ENCODE results near the gene ST6GALNAC4.
A peak's percentile ranks its signal among the peaks of the same experiment; 100 is the strongest.

ST6GALNAC4 gene

DNA sequence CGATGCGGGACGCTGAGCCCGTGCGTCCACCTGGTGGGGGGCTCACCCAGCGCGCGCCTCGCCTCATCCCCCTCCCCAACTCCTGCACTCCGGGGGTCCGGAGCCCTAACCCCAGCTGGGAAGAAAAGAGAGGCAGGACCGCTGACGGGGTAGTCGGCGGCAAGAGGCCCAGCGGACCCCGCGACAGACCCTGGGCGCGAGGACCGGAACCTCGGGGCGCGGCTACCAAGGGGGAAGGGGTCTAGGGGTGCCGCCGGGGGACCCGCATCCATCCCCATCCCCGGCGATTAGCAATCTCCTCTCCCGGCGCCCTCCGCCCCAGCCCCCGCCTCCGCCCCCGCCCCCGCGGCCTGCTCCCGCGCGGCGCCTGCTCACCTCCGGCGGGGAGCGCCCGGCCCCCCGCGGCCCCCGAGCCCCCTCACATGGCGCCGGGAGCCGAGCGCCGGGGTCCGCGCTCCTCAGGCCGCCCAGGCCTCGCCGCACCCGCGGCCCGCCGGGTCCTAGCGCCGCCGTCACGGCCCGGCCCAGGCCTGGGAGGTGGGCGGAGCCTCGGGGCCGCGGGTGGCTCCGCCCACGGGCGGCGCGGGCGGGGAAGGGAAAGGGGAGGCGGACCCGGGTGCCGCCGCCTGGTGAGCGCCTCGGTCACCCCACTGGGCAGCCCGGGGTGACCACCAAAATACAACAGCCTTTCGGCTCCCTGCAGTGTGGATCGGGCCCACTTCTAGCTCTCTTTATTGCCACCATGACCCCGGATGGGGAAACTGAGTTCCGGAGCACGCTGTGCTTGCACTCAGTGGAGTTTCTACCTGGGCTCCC lies 17.5 kb downstream of the ST6GALNAC4 start, which contains the start of gene ST6GALNAC6:
Gene ST6GALNAC6, minus strand, starts transcription at position 476 of the 816 bp plus-strand sequence. CDS start 1,622 bp downstream, outside the sequence.
- peak within 1 kb of the TSS; percentile 69 for H3K27ac ChIP-seq
- TF ChIP-seq, protein P1, sequence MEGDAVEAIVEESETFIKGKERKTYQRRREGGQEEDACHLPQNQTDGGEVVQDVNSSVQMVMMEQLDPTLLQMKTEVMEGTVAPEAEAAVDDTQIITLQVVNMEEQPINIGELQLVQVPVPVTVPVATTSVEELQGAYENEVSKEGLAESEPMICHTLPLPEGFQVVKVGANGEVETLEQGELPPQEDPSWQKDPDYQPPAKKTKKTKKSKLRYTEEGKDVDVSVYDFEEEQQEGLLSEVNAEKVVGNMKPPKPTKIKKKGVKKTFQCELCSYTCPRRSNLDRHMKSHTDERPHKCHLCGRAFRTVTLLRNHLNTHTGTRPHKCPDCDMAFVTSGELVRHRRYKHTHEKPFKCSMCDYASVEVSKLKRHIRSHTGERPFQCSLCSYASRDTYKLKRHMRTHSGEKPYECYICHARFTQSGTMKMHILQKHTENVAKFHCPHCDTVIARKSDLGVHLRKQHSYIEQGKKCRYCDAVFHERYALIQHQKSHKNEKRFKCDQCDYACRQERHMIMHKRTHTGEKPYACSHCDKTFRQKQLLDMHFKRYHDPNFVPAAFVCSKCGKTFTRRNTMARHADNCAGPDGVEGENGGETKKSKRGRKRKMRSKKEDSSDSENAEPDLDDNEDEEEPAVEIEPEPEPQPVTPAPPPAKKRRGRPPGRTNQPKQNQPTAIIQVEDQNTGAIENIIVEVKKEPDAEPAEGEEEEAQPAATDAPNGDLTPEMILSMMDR (conservative IDR thresholded peaks at IDR 0.05) = no peak
- TF ChIP-seq ZFX (IDR thresholded peaks at IDR 0.05) = no peak; the same call in 1 of the 2 replicates

DNA sequence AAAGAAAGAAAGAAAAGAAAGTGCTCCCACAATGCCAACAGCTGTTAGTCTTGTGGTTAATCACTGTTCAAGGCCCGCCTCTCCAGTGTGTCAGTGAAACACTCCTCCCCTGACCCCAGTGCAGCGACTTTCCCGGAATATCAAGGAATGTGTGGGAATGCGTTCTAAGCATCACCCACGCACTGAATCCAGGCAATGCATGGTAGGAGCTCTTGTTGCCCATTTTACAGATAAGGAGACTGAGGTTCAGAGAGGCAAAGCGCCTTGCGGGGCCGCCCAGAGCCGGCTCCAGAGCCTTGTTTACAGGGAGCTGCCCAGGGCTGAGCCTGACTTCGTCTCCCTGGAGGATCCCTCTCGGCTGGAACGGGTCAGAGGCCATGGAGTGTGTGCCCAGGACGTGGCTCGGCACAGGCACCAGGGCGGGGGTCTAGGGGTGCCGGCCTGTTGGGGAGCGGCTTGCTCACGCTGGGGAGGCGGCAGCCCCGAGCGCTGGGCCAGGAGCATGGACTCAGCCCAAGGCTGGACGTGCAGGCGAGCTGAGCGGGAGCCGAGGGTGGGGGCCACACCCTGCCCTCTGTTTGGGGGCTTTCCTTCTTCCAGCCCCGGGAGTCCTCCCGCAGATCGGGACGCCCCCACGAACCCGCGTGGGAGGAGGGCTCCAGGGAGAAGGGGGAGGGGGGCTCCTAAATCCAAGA lies 18.3 kb downstream of the ST6GALNAC4 start:
- no peak for TF ChIP-seq ZFX (IDR thresholded peaks at IDR 0.05)
- TF ChIP-seq, protein P1 (conservative IDR thresholded peaks at IDR 0.05) = no peak

DNA sequence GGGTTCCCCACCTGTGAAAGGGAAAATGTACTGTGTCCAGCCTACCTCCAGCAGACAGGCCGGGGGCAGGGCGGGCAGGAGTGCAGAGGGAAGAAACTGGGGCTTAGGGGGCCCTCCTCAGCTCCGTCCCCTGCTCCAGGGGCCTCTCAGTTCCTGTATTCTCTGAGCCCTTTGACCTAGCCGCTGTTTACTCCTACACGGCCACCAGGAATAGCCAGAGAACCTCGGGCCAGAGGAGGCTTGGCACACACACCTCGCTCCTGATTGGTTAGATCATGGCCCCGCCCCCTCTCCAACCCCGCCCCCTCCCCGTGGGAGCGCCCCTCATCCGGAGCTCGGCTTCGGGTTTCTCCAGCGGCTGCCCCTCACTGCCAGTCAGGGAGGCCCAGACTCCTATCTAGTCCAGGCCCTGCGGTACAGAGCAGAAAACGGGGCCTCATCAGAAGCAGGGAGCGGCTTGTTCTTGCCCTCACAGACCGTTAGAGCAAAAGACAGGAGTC lies 19.6 kb downstream of the ST6GALNAC4 start:
- H3K27ac ChIP-seq = 0 out of 2 replicates have a peak overlapping the region, but pooled peaks have one; percentile 5
- no peak for TF ChIP-seq ZFX (IDR thresholded peaks at IDR 0.05)
- TF ChIP-seq, protein P1 (conservative IDR thresholded peaks at IDR 0.05) = no peak

More for the DNA sequence above, 18.3 kb downstream of the ST6GALNAC4 start:
- peak overlapping the region; percentile 69 for H3K27ac ChIP-seq

DNA sequence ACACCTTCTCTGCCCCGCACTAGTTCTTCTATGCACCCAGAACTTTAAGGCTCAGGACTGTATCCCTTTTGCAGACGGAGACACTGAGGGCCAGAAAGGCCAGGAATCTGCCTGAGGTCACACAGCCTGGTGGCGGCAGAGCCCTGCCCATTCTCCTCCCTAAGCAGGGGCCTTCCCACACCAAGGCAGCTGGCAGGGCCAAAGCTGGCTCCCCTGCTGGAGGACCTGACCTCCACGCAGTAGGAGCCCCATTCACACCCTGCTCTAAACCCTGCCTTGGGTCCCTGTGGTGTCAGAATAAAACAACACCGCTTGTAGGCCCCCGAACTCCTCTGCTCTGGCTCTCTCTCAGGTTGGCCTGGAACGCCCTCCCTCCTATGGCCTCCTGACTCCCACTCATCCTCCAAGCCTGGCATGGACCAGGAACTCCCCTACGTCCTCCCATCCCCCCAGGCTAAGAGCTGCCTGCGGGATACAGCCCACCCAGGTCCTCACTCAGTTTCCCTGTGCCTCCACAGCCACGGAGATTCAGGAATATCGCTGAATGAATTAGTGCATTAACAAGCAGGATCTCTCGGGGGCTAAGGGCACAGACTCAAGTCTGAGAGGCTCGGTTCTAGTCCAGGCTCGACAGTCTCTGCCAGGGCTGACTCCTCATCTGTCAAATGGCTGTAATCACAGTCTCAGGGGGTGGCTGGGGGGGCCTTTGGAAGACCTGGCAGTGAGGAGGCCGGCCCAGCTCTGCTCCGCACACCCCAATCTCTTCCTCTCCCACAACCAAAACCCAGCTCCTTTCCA lies 20.2 kb downstream of the ST6GALNAC4 start:
- TF ChIP-seq, protein P1 (conservative IDR thresholded peaks at IDR 0.05) = no peak
- TF ChIP-seq ZFX (IDR thresholded peaks at IDR 0.05) = no peak
- H3K27ac ChIP-seq = 0 out of 2 replicates have a peak overlapping the region, but pooled peaks have one; percentile 5

DNA sequence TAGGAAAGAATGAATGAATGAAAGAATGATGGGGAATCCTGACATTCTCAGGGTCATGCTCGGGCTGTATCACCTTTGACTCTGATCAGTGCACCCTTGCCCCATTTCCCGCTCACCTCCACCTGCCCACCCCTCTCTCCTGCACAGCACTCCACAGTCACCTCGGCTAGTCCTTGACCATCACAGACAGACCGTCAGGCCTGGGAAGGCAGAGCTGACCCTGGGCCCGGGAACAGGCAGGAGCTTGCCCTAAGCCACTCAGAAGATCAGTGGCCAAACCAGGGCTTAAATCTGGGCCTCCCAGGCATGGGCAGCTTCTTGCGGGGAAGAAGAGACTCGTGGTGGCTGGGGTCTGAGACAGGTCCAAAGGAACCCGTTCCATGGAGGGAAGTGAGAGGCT lies 21.0 kb downstream of the ST6GALNAC4 start:
- H3K27ac ChIP-seq = no peak overlapping the region
- TF ChIP-seq, protein P1 (conservative IDR thresholded peaks at IDR 0.05) = no peak
- no peak for TF ChIP-seq ZFX (IDR thresholded peaks at IDR 0.05)

DNA sequence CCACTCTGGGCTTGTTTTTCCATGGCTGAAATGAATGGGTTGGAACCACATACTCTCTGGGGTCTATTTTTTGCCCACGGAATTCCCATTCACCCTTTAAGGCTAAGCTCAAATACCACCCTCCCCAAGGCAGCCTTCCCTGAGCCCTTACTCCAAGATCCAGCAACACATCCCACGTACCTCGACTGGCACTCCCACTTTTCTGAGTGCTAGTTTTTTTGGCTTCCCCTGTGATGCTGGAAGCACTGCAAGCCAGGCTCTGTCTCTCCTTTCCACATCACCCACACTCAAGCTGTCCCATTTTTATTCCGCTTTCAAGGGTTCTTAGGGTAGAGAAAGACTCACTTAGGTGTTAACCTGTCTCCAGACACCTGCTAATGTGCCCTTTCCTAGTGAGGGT lies 23.4 kb downstream of the ST6GALNAC4 start:
- TF ChIP-seq, protein P1 (conservative IDR thresholded peaks at IDR 0.05) = no peak
- no peak for TF ChIP-seq ZFX (IDR thresholded peaks at IDR 0.05)
- H3K27ac ChIP-seq = no peak overlapping the region
